CD4-positive, alpha-beta T cell treated with Interleukin-12 subunit alpha and Interleukin-12 subunit beta, for 1 hour (primary cell): ENCODE data around the gene PABPC4L.
"Not testable (repeated sequence)": the region's sequence is repeated elsewhere in the genome, so short reads cannot be mapped to it uniquely, and the experiment has no call there.

Source experiments
- DNase-seq: peaks from one replicate; pipeline ENCODE4 v3.0.0-alpha.2; 2020

Gene PABPC4L

DNA sequence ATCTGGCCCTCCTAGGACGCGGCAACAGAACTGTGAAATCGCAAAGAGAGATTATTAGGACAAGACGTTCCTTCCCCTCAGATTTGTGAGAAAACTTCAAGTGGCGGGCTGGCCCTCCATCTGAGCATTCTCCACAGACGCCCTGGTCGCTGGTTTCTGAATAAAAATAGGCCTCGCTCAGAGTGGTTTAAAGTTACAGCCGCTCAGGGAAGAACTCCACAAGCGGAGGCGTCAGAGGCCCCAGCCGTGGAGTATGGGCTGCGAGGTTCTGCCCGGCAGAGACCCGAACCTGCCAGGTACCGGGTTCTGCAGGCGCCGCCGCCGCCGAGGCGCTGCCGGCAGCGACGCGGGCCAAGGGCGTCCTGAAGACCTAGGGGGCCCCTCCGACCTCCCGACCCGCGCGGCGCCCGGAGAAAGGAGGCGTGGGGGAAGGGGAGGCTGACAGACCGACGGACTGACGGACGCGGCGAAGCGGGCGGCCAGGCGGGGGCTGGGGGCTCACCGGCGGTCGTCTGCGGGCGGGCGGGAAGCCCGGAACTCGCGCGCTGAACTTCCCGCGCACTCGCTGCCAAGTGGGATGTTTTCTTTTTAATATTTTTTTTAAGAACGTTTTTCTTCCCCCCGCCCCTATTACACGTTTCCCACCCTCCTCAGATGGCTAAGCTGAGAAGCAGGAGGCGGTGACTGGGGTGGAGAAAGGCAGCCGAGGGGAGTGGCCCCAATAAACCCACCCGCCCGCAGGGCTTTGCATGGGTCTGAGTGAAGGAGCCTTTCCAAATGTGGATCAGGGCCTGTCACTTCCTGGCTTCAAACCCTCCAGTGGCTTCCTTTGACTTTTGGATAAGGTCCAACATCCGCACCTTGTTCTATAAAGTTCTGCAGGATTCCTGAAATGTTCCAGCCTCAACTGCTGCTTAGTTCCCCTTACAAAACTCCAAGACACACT is at the start of gene PABPC4L:
TSS of gene PABPC4L (minus strand) at position 574 of the 946 bp plus-strand sequence. CDS start 770 bp downstream, outside the sequence.
- no peak for DNase-seq

DNA sequence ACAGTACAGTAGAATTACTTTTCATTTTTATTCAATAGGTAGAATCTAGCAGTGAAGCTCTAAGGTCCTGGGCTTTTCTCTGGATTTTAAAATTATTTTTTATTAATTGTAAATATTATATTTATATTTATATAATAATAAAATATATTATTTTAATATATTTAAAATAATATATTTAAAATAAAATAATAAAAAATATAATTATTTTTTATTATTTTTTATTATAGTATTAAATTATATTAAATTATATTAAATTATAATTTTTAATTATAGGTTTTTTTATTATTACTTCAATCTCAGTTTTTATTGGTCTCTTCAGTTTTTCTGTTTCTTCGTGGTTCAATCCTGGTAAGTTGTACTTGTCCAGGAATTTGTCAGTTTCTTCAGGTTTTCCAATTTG is 49.7 kb upstream of the PABPC4L start:
- DNase-seq: no peak

DNA sequence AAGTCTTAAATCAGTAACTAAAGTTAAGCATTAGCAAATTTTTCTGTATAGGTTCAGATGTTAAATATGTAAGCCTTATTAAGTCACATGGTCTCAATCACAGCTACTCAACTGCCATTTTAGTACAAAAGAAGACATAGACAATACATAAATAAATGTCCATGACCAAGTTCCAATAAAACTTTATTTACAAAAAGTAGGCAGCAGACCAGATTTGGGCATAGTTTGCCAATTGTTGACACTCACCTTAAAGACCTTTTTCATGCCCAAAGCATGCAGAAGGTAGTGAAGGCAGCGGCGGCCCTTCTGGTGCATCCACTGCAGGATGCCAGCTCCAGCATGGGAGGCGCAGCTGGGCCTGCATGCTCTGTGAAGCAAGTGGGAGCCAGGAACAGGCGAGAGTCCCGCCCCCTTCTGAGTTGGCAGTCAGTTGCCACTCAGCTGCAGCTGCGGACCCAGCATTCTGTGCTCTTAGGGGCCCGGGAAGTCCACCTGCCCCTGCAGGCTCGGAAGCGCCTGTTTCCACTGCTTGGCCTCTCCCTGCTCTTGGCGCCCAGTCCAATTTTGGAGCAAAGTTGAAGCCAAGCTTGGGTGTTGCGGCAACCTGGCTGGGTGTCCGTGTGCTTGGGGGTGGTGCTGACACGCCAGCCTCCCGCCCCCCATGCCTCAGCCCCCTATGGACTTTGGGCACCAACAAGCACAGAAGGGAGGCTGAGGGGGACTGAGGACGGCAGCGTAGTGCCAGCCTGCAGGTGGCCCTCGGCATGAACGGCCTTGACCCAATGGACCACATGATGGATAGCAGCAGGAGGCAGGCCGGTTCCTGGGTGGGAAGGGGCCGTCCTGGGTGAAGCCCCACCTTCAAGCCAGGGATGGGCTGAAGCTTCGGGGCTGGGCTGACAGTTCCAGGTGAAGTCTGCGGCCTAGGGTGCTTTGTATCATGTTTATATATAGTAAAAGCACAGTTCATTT is 42.4 kb upstream of the PABPC4L start:
- DNase-seq: no peak

GRCh38 chr4:134219043-134219442 is 17.5 kb upstream of the PABPC4L start:
- DNase-seq: no peak

GRCh38 chr4:134216411-134216810 is 14.8 kb upstream of the PABPC4L start:
- DNase-seq: no peak

GRCh38 chr4:134215620-134216344 is 14.2 kb upstream of the PABPC4L start:
- DNase-seq: no peak

DNA sequence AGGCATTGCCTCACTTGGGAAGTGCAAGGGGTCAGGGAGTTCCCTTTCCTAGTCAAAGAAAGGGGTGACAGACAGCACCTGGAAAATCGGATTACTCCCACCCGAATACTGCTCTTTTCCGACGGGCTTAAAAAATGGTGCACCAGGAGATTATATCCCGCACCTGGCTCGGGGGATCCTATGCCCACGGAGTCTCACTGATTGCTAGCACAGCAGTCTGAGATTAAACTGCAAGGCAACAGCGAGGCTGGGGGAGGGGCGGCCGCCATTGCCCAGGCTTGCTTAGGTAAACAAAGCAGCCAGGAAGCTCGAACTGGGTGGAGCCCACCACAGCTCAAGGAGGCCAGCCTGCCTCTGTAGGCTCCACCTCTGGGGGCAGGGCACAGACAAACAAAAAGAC is 6.4 kb upstream of the PABPC4L start:
- not testable (repeated sequence) for DNase-seq

- no peak for DNase-seq
Observed at GRCh38 chr4:134202166-134202956, 772 bp upstream of the PABPC4L start.

- no peak for DNase-seq
Observed at GRCh38 chr4:134200811-134201215, 776 bp downstream of the PABPC4L start.

DNA sequence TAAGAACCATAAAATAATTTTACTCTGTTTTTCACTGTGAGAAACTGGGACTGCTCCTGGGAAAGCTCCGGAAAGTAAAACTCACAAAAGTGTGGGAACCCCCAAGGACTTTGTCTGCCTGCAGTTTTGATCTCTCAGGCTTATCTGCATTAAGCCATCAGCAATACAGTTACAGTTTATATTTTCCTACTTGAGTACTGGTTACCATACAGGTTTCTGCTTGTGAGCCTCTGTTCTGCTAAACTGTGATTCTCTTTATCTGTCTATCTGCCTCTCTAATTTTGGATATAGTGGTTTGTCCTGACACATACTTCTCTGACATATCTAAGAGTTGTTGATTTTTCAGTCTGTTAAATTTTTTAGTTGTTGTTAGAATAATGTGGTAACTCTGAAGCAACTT is 11.6 kb downstream of the PABPC4L start:
- no peak for DNase-seq

- DNase-seq: no peak
Observed at GRCh38 chr4:134189480-134189879, 12.1 kb downstream of the PABPC4L start.

GRCh38 chr4:134178706-134179105 is 22.9 kb downstream of the PABPC4L start:
- DNase-seq: no peak

DNA sequence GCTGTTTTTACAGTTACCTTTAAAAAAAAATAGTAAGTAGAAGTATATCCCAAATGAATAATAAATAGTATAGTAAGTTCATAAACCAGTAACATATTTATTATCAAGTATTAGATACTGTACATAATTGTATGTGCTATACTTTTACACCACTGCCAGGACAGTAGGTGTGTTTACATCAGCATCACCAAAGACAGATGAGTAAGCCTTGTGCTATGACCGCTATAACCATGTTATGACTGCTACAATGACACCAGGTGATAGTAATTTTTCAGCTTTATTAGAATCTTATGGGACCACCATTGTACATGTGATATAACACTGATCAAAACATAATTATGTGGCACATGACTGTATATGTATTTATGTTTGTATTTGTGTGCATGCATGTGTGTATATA is 27.3 kb downstream of the PABPC4L start:
- no peak for DNase-seq

GRCh38 chr4:134160211-134160610 is 41.4 kb downstream of the PABPC4L start:
- no peak for DNase-seq

DNA sequence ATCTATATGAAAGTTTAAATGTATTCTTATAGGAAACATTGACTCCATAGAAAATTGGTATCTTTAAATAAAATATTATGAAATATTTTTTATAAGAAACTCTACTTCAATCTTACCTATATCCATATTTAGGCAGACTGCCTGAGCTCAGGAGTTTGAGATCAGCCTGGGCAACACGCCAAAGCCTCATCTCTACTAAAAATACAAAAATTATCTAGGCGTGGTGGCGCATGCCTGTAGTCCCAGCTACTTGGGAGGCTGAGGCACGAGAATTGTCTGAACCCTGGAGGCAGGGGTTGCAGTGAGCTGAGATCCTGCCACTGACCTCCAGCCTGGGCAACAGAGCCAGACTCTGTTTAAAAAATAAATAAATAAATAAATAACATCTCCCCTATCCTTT is 47.5 kb downstream of the PABPC4L start:
- DNase-seq: no peak

- DNase-seq: no peak
Observed at GRCh38 chr4:134147941-134148340, 53.6 kb downstream of the PABPC4L start.
